ENCODE data around the gene UFSP2.

UFSP2 gene

GRCh38 chr4:185425647-185426352 is at the start of gene UFSP2:
Gene UFSP2 (minus strand): TSS chr4:185425964. CDS start chr4:185425868, 96 bp downstream.
- peak; percentile 32 to 96 (median 86) for DNase-seq

DNA sequence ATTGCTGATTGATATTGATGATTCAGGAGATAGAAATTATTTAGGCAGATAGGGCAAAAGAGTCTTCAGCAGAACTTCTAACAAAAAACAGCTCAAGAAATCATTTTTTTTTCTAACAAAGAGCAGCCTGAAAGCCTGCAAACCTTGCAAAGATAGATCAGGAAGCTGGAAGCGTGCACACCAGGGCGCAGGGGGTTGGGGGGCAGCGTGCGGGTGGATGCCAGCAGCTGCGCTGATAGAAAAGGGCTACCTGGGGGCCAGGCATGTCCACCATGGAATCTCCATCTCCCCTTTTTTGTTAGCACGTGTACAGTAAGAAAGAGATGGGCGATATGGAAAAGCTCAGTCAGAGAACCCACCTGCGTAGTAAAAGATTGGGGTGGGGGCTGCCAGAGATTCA is 47.5 kb upstream of the UFSP2 start:
- no peak for DNase-seq

DNA sequence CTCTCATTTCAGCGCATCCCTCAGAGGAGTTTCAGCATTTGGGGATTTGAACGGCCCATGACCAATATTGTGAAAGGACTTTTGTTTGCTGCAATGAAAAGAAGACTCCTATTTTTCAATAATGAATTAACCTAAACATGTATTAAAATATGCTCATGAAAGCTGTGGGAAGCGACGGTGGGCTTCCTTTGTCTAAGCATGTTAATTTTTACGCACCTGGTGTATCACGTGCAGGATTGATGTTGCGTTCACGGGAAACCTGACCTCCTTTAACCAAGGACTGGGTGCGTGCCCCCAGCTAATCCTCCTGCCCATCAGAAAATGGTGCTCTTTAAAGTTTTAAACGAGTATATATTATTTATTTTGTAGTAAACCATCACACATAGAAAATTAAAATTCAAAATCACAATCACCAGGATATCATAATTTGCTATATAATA is 46.4 kb upstream of the UFSP2 start:
- DNase-seq = no peak

GRCh38 chr4:185471235-185472102 is 45.7 kb upstream of the UFSP2 start, which contains the start of gene CCDC110:
Gene CCDC110 (minus strand): TSS chr4:185471733. CDS start chr4:185471683, 50 bp downstream.
- DNase-seq = peak in 57 of 58 donors; percentile 39 to 98 (median 90)

GRCh38 chr4:185470501-185471195 is 44.9 kb upstream of the UFSP2 start:
- peak in 48 of 58 donors; percentile 9 to 76 (median 48) for DNase-seq

GRCh38 chr4:185469580-185470154 is 43.9 kb upstream of the UFSP2 start:
- peak in 4 of 58 donors; percentile 2 to 20 (median 6) for DNase-seq

DNA sequence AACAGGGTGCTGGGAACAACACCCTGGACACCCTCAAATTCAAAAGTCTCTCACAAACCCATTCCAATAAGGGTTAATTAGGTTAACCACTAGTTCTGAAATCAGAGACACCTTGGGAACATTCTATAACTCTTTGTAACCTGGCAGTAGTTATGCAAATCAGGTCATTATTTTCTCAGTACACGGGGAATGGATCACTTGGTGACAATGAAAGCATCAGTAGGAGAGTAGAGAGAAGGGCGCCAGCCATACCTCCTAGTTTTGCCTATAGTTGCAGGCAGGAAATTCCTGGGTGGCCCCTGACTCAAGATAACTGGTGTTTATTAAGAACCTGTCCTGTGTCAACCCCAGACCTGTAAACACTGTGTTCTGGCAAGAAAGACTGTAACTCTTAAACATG is 43.2 kb upstream of the UFSP2 start:
- no peak for DNase-seq

- DNase-seq = peak in 1 of 58 donors; percentile 2
Measured at GRCh38 chr4:185467991-185468390, 42.2 kb upstream of the UFSP2 start.

DNA sequence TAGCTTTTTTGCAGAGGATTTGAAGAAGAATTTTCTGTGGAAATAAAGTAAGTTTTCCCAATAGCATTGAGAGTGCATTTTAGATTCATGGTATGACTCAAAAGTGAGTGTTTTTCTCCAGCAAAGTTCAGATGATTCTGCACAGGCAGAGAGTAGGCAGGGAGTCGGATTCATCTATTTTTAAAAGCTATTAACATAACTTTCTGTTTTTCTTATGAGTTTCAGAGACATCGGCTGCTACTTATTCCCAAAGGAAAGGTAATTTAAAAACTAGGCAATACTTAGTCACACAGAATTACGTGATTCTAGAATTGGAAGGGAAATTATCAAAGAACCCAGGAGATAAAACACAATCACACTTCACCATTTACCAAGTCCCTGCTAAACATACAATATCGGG is 41.3 kb upstream of the UFSP2 start:
- DNase-seq = peak in 1 of 58 donors; percentile 17

DNA sequence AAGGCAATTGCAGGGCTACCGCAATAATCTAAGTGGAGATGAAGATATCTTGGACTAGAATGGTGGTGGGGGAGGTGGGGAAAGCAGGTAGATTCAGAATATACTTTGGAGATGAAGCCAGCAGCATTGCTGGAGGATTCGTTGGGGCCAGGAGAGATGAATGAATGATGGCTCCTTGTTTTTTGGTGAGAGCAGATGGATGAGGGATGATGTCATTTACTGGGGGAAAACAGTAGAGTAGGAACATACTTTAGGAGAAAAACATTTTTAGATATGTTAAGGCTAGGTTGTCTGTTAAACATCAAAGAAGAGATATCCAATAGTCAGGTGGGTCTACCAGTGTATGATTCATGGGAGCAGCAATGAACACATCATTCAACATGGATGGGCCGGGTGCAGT is 39.9 kb upstream of the UFSP2 start:
- no peak for DNase-seq

DNA sequence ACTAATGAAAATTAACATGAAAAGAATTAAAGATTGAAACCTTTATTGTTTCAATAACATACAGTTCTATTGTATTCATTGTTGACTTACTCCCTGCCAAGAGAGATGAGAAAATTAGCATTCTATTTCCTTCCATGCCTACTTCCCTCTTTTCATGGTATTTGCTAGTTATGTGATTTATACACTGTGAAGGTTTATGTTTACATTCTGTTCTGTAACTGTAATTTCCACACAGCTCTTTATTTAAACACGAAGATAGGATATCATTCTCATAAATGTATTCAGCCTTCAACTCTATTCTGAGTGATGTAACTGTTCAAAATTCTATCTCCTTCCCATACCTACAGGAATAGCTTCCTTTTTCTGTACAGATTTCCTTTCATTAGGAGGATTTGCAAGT is 39.1 kb upstream of the UFSP2 start:
- no peak for DNase-seq

DNA sequence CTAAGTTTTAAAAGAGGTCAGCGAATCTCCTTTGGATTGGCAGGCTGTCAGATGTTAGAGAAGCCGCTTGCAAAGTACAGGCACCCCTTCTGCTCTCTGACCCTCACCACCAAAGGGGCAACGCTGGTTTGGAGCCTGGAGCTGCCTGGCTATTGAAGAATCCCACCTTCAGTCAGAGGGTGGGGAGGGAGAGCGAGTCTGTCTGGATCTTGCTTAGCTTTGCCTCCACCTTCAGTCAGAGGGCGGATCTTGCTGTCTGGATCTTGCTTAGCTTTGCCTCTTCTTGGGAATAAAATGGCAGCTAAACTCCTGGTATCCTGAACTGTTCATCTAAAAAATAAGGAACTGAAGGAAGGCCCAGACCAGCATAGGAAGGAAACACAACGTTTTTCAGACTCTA is 38.4 kb upstream of the UFSP2 start:
- DNase-seq = no peak

DNA sequence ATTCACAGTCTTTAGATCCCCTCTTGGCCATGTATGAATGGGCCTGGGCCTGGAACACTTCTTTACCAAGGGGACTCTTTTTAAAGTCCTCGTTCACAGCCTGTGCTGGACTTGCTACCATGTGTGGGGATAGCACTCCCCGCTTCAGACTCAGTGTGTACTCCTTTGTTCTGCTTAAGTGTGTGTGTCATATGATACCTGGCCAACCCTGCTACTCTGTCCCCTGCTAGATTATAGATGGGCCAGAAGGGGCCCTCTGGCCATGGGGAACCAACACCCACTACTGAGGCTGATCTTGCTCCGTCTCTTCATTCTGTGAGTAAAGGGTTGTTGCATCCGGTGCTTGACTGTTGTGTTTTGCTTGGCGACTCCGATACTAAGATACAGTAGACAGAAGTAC is 37.8 kb upstream of the UFSP2 start:
- no peak for DNase-seq

DNA sequence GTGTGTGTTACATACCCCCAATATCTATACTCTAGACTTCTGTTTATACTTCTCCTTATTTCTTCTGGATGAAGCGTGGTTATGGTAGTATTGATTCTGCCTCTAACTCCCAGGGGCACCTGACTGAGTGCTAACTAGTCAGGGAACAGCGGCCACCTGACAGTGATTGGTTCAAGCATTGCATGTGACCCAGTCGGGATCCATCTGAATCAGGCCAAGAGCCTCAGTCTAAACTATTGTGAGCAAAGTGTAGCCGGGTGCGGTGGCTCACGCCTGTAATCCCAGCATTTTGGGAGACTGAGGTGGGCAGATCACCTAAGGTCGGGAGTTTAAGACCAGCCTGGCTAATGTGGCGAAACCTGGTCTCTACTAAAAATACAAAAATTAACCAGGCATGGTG is 35.8 kb upstream of the UFSP2 start:
- no peak for DNase-seq

- no peak for DNase-seq
Measured at GRCh38 chr4:185457136-185457535, 31.4 kb upstream of the UFSP2 start.

DNA sequence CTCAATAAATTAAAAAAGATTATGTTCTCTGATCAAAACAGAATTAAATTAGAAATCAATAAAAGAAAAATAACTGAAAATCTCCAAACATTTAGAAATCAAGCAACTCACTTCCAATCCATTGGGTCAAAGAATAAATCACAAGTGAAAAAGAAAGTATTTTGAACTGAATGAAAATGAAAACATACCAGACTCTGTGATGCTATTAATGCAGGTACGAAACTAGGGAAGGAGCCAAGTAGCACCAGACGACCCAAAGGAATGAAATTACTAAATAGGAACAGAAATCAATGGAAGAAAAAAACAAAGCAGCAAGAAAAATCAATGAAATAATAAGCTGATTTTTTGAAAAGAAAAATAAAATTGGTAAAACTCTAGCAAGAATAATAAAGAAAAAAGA is 30.4 kb upstream of the UFSP2 start:
- no peak for DNase-seq

DNA sequence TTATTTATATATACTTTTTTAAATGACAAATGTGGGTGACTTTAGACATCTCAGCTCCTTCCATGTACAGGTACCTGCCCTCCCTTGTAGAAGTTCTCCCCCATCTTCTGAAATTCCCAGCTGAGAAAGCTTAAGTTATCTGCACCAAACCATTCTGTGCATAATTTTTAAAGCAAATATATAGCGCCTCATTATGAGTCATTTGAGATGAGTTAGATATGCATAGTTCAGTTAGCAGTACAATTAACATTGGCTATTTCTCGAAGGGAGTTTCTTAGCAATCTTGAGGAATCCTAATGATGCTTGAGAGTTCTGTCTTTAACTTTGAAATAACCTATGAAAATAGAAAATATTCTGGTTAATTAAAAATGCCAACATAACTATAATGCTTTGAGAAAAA is 19.4 kb upstream of the UFSP2 start:
- no peak for DNase-seq

GRCh38 chr4:185441479-185441878 is 15.7 kb upstream of the UFSP2 start:
- DNase-seq = no peak

DNA sequence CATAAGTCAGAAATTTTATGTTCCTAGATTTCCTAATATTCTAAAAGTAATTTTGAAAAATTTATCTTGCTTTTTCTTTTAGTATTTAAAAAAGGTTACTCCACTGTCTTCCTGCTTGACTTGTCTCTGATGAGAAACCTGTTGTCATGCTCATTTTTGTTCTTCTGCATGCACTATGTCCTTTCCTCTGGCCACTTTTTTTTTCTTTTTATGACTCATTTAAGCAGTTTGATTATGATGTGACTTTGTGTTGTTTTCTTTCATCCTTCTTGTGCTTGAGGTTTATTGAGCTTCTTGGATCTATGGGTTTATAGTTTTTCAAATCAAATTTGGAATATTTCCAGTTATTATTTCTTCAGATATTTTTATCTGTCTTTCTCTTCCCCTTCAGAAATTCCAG is 12.0 kb upstream of the UFSP2 start:
- no peak for DNase-seq

DNA sequence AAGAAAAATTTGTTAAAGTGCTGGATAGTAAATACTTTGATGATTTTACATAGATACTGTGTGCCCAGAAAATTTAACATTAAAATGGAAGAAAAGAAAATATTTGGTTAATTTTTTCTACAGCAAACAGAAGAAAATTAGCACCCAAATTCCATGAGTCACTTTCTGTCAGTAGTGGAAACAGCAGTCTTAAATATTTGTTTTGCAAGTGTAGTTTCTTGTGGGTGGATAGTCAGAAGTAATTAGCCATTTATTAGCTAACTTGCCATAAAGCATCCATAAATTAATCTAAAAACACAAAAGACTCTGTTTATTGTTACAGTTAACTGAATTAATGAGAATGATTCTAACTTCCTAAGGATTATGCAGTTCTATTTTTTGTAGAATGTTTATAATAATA is 9.7 kb upstream of the UFSP2 start:
- DNase-seq = no peak

DNA sequence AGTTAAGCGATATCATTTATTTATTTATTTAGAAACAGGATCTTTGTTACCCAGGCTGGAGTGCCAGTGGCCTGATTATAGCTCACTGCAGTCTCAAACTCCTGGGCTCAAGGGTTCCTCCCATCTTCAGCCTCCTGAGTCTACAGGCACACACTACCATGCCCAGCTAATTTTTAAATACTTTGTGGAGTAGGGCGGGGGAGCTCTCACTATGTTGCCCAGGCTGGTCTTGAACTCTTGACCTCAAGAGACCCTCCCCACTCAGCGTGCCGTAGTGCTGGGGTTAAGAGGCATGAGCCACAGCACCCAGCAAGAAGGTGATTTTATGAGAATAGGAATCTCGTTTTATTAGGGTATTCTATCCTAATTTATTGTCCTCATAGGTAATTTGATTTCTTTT is 3.9 kb upstream of the UFSP2 start:
- no peak for DNase-seq

All from anterior cingulate cortex (tissue), 58 donors.